A549 (cell line): ENCODE results near the gene KRTAP5-2.

Experiments used
- ATOH8 ChIP-seq: fragments of 250-450 bp; sonication (Bioruptor Pico); IDR thresholded peaks from 2 replicates; pipeline ENCODE4 v1.5.0; 2020; ENCODE audit warnings: low read depth, mild to moderate bottlenecking, moderate library complexity
- CTCF ChIP-seq: fragments of >200 bp; sonication (Bioruptor Twin); formaldehyde crosslinking; IDR thresholded peaks from 3 replicates; pipeline ENCODE4 v1.5.1; 2016
- EP300 ChIP-seq, 2 experiments: fragments of >200 bp; sonication (Bioruptor Twin); formaldehyde crosslinking; IDR thresholded peaks; 2 replicates in 1 of 2; 3 replicates in 1 of 2; pipeline ENCODE4 v1.6.1; 2016 to 2017
- FOSL2 ChIP-seq, 2 experiments: fragments of 450-650 bp in 1 of 2; fragments of >200 bp in 1 of 2; sonication (Bioruptor Twin) in 1 of 2; formaldehyde crosslinking; IDR thresholded peaks; 2 replicates each; pipeline versions ENCODE4 v1.5.0 to v1.6.1; 2016 to 2020; ENCODE audit warnings: mild to moderate bottlenecking in 1 of 2, moderate library complexity in 1 of 2
- HDAC2 ChIP-seq: fragments of 200-600 bp; sonication (generic); IDR thresholded peaks from 2 replicates; pipeline ENCODE4 v1.6.1; 2016
- POLR2A ChIP-seq: IDR thresholded peaks from 2 replicates; pipeline ENCODE4 v1.6.1; 2012; ENCODE audit warnings: mild to moderate bottlenecking, low read length
- RAD21 ChIP-seq, 2 experiments: fragments of >200 bp in 1 of 2; sonication (Bioruptor Twin) in 1 of 2; formaldehyde crosslinking in 1 of 2; IDR thresholded peaks in 1 of 2; conservative IDR thresholded peaks in 1 of 2; 2 replicates in 1 of 2; 3 replicates in 1 of 2; pipeline ENCODE4 v1.6.1; 2012 to 2018; ENCODE audit warnings: inconsistent platforms in 1 of 2
- RFX5 ChIP-seq: fragments of 450-650 bp; IDR thresholded peaks from 2 replicates; pipeline ENCODE4 v1.7.1; 2014; ENCODE audit warnings: antibody characterized with exemption, mild to moderate bottlenecking, moderate library complexity
- RNF2 ChIP-seq: fragments of 200-600 bp; sonication (generic); IDR thresholded peaks from 2 replicates; pipeline ENCODE4 v1.6.1; 2016; ENCODE audit warnings: low read depth, mild to moderate bottlenecking, antibody characterized with exemption, moderate library complexity, borderline replicate concordance
- USF2 ChIP-seq: fragments of 450-650 bp; IDR thresholded peaks from 2 replicates; pipeline ENCODE4 v1.6.1; 2014; ENCODE audit warnings: antibody characterized with exemption

GRCh38 chr11:1563149-1563638 is 34.9 kb downstream of the KRTAP5-2 start:
- TF ChIP-seq USF2 (no peak), HDAC2 (no peak), CTCF (no peak), ATOH8 (CRISPR knock-in tag) (no peak), RNF2 (no peak), POLR2A (no peak), FOSL2 (IDR thresholded peaks at IDR 0.05) (no peak), FOSL2 (CRISPR knock-in tag; IDR thresholded peaks at IDR 0.05) (no peak), RFX5 (no peak), RAD21 (conservative IDR thresholded peaks at IDR 0.05 in 1 of 2, IDR thresholded peaks at IDR 0.05 in 1 of 2) (no peak), EP300 (IDR thresholded peaks at IDR 0.05) (no peak)
